CD14-positive monocyte (primary cell): ENCODE data around the gene GJA5. TPM values are rescaled to one million over a fixed set of nuclear protein-coding genes. Genes with fewer than 3 reads are reported as not detected.
"Not testable (repeated sequence)": the region's sequence is repeated elsewhere in the genome, so short reads cannot be mapped to it uniquely, and the experiment has no call there.

Experiments
- DNase-seq, 3 donors: peaks; one replicate each; pipeline ENCODE4 v3.0.0-alpha.2; 2011 to 2022
- H2AFZ ChIP-seq: 2 replicates; pipeline ENCODE4 v1.6.0; 2012; ENCODE audit warnings: mild to moderate bottlenecking, low read depth, low read length, inconsistent platforms; ENCODE audit not compliant: insufficient read depth, poor library complexity, severe bottlenecking
- H3K27ac ChIP-seq, 2 donors: 1 replicate in 1 of 2; 2 replicates in 1 of 2; pipeline ENCODE4 v1.5.1; 2012 to 2013; ENCODE audit warnings: low read length in 2 of 2, control low read depth in 1 of 2, inconsistent platforms in 1 of 2, low read depth in 1 of 2, mild to moderate bottlenecking in 1 of 2
- H3K27me3 ChIP-seq, 2 donors: one replicate each; pipeline versions ENCODE4 v1.6.0 to v1.6.1; 2011 to 2013; ENCODE audit warnings: low read length in 2 of 2; ENCODE audit not compliant: control insufficient read depth in 2 of 2, insufficient read depth in 2 of 2
- H3K36me3 ChIP-seq, 2 donors: replicated peaks in 1 of 2; 1 replicate in 1 of 2; 2 replicates in 1 of 2; pipeline versions ENCODE4 v1.5.1 to v1.6.1; 2012 to 2013; ENCODE audit warnings: low read length in 2 of 2, control low read depth in 1 of 2, inconsistent platforms in 1 of 2, mild to moderate bottlenecking in 1 of 2; ENCODE audit not compliant: insufficient read depth in 2 of 2, control insufficient read depth in 1 of 2
- H3K4me1 ChIP-seq, 2 donors: 1 replicate in 1 of 2; 2 replicates in 1 of 2; pipeline versions ENCODE4 v1.5.1 to v1.6.1; 2012 to 2013; ENCODE audit warnings: low read length in 2 of 2, control low read depth in 1 of 2, inconsistent platforms in 1 of 2, mild to moderate bottlenecking in 1 of 2, moderate library complexity in 1 of 2; ENCODE audit not compliant: insufficient read depth in 2 of 2, control insufficient read depth in 1 of 2
- H3K4me2 ChIP-seq: replicated peaks from 2 replicates; pipeline ENCODE3; 2012; ENCODE audit warnings: low read length, moderate library complexity, mild to moderate bottlenecking; ENCODE audit not compliant: poor library complexity, severe bottlenecking; ENCODE audit errors: extremely low read depth
- H3K4me3 ChIP-seq, 3 experiments: fragments of 200-600 bp in 1 of 3; sonication (generic) in 1 of 3; replicated peaks in 1 of 3; 1 replicate in 2 of 3; 2 replicates in 1 of 3; pipeline ENCODE4 v1.5.1; 2011 to 2013; ENCODE audit warnings: low read length in 3 of 3, mild to moderate bottlenecking in 3 of 3, control low read depth in 2 of 3, low read depth in 2 of 3, inconsistent platforms in 1 of 3, moderate library complexity in 1 of 3
- H3K79me2 ChIP-seq: 2 replicates; pipeline ENCODE4 v1.6.0; 2012; ENCODE audit warnings: mild to moderate bottlenecking, control low read depth, inconsistent platforms, low read length, moderate library complexity; ENCODE audit not compliant: insufficient read depth
- H3K9ac ChIP-seq: 2 replicates; pipeline ENCODE4 v1.6.0; 2017; ENCODE audit warnings: low read length, mild to moderate bottlenecking; ENCODE audit not compliant: insufficient read depth, poor library complexity, severe bottlenecking
- H3K9me3 ChIP-seq, 2 donors: replicated peaks in 1 of 2; 1 replicate in 1 of 2; 2 replicates in 1 of 2; pipeline versions ENCODE4 v1.5.1 to v1.6.1; 2012 to 2013; ENCODE audit warnings: low read length in 2 of 2, control low read depth in 1 of 2; ENCODE audit not compliant: control insufficient read depth in 1 of 2, insufficient read depth in 1 of 2
- H4K20me1 ChIP-seq: 2 replicates; pipeline ENCODE4 v1.6.0; 2012; ENCODE audit warnings: mild to moderate bottlenecking, low read length, control low read depth, moderate library complexity; ENCODE audit not compliant: insufficient read depth
- H3K27ac Mint-ChIP-seq, 7 donors: one replicate each; pipeline ENCODE4 v1.8.0; 2020; ENCODE audit warnings: mild to moderate bottlenecking in 7 of 7, mixed read lengths in 7 of 7, moderate library complexity in 6 of 7, inconsistent platforms in 2 of 7
- H3K27me3 Mint-ChIP-seq, 3 donors: one replicate each; pipeline ENCODE4 v1.8.0; 2021 to 2022; ENCODE audit warnings: low read depth in 3 of 3, mild to moderate bottlenecking in 3 of 3, mixed read lengths in 3 of 3, moderate library complexity in 3 of 3, inconsistent platforms in 1 of 3
- H3K36me3 Mint-ChIP-seq, 2 donors: one replicate each; pipeline ENCODE4 v1.8.0; 2020; ENCODE audit warnings: mixed read lengths in 2 of 2, inconsistent platforms in 1 of 2, mild to moderate bottlenecking in 1 of 2
- H3K4me1 Mint-ChIP-seq: one replicate; pipeline ENCODE4 v1.8.0; 2020; ENCODE audit warnings: mild to moderate bottlenecking, mixed read lengths
- H3K4me3 Mint-ChIP-seq, 2 donors: one replicate each; pipeline ENCODE4 v1.8.0; 2020; ENCODE audit warnings: mild to moderate bottlenecking in 2 of 2, mixed read lengths in 2 of 2, moderate library complexity in 1 of 2
- H3K9me3 Mint-ChIP-seq, 7 donors: one replicate each; pipeline ENCODE4 v1.8.0; 2020 to 2022; ENCODE audit warnings: mixed read lengths in 7 of 7, mild to moderate bottlenecking in 6 of 7, moderate library complexity in 6 of 7, inconsistent platforms in 2 of 7
- WGBS: methylation state at CpG from one replicate; pipeline ENCODE4 v1.1.5; 2013; ENCODE audit warnings: missing lambda C conversion rate; ENCODE audit not compliant: insufficient coverage; 5-methylcytosine and 5-hydroxymethylcytosine counted together
- intact Hi-C, 2 donors: fragments of 100-400 bp; cut with micrococcal nuclease; formaldehyde crosslinking; loops; one replicate each; pipeline versions ENCODE4 v1.15.0 to v1.15.1; 2023
- polyA plus RNA-seq, 3 donors: library from polyadenylated mRNA; depleted of rRNA in 1 of 3; unstranded in 2 of 3; stranded (reverse) in 1 of 3; fragments of 300-500 nt in 2 of 3; fragments of >200 nt in 1 of 3; fragmentation: Illumina TruSeq in 2 of 3; gene quantifications; 1 replicate in 2 of 3; 2 replicates in 1 of 3; pipeline ENCODE4 v1.2.3, GENCODE V29; 2012 to 2021
- TF ChIP-seq, protein P1 (sequence below): fragments of 200-600 bp; IDR thresholded peaks from one replicate; pipeline ENCODE4 v1.8.0; 2022; ENCODE audit warnings: antibody characterized with exemption, mild to moderate bottlenecking

GJA5 gene
- polyA plus RNA-seq, 3 donors, result not detected

DNA sequence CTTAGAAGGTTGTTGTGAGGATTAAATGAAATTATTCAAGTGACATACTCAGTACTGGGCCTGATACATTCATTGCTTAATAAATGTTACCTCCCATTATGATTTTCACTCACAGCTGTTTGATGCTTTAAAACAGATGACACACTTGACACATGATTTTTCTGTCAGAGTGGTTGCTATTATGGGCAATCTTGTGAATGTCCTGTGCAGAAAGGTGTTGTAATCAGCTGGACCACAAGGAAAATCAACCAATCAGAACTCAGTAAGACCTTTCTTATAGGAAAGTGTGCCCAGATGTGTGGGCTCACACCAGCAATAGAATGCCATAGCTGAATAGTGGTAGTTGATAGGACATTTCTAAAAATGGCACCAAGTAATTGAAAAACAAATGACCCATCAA is 23.5 kb downstream of the GJA5 start:
- Histone ChIP-seq H3K79me2 (no peaks in the 10 kb centered on the region), H3K27me3 (no peaks in the 10 kb centered on the region), H3K27ac (no peak overlapping the region), H3K4me2 (no peak overlapping the region), H3K4me1 (no peaks in the 10 kb centered on the region), H4K20me1 (no peaks in the 10 kb centered on the region), H3K4me3 (no peak overlapping the region), H3K36me3 (no peaks in the 10 kb centered on the region), H3K9me3 (no peaks in the 10 kb centered on the region), H3K9ac (no peak overlapping the region), H2AFZ (no peak overlapping the region)
- Mint-ChIP-seq H3K27me3 (peaks cover 2 to 8% (median 5%) of the 10 kb centered on the region in 3 donors), H3K4me3 (no peak overlapping the region), H3K27ac (no peak overlapping the region), H3K36me3 (no peaks in the 10 kb centered on the region), H3K9me3 (peaks cover 0 to 3% (median 0%) of the 10 kb centered on the region in 7 donors), H3K4me1 (no peaks in the 10 kb centered on the region)
- no peak for DNase-seq
- TF ChIP-seq, protein P1, sequence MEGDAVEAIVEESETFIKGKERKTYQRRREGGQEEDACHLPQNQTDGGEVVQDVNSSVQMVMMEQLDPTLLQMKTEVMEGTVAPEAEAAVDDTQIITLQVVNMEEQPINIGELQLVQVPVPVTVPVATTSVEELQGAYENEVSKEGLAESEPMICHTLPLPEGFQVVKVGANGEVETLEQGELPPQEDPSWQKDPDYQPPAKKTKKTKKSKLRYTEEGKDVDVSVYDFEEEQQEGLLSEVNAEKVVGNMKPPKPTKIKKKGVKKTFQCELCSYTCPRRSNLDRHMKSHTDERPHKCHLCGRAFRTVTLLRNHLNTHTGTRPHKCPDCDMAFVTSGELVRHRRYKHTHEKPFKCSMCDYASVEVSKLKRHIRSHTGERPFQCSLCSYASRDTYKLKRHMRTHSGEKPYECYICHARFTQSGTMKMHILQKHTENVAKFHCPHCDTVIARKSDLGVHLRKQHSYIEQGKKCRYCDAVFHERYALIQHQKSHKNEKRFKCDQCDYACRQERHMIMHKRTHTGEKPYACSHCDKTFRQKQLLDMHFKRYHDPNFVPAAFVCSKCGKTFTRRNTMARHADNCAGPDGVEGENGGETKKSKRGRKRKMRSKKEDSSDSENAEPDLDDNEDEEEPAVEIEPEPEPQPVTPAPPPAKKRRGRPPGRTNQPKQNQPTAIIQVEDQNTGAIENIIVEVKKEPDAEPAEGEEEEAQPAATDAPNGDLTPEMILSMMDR, result no peak
- intact Hi-C loops, result no loop called here

DNA sequence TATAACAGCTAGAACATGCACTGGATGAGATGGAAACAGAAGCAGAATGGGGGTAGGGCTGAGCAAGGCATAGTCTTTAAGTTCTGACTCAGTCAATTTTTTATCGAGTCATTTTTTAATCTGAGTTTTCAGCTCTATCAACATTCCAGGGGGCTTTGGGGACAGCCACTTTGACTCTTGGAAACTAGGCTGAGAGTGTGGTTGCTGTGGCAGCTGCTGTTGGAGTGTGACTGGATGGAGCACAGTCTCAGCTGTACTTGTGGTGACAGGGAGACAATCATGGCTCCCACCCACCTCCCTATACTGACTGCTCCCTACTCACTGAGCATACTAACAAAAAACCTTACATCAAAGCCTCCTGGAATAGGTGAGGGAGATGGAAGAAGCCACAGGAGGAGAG is 25.0 kb downstream of the GJA5 start:
- Mint-ChIP-seq H3K27me3 (peaks cover 6 to 12% (median 7%) of the 10 kb centered on the region in 3 donors), H3K27ac (no peak overlapping the region), H3K4me1 (no peaks in the 10 kb centered on the region), H3K4me3 (no peak overlapping the region), H3K36me3 (no peaks in the 10 kb centered on the region), H3K9me3 (peaks cover 0 to 3% (median 0%) of the 10 kb centered on the region in 7 donors)
- Histone ChIP-seq H2AFZ (no peak overlapping the region), H3K36me3 (no peaks in the 10 kb centered on the region), H4K20me1 (no peaks in the 10 kb centered on the region), H3K27me3 (no peaks in the 10 kb centered on the region), H3K4me2 (no peak overlapping the region), H3K4me3 (no peak overlapping the region), H3K79me2 (no peaks in the 10 kb centered on the region), H3K27ac (no peak overlapping the region), H3K9ac (no peak overlapping the region), H3K9me3 (no peaks in the 10 kb centered on the region), H3K4me1 (no peaks in the 10 kb centered on the region)
- intact Hi-C loops, result no loop called here
- DNase-seq, result no peak
- TF ChIP-seq, protein P1, result no peak
- WGBS, result no CpG with 5 or more reads among the region's 1 CpG

DNA sequence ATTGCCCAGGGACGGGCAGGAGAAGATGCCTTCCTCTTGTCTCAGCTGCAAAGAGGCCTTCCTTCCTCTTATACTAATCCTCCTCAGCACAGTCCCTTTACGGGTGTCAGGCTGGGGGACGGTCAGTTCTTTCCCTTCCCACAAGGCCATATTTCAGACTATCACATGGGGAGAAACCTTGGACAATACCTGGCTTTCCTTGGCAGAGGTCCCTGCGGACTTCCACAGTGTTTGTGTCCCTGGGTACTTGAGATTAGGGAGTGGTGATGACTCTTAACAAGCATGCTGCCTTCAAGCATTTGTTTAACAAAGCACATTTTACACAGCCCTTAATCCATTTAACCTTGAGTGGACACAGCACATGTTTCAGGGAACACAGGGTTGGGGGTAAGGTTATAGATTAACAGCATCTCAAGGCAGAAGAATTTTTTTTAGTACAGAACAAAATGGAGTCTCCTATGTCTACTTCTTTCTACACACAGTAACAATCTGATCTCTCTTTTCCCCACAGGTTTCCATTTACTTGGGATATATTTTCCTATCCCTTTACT is 26.0 kb downstream of the GJA5 start:
- H4K20me1 ChIP-seq, DNase-seq, H3K27me3 ChIP-seq, H3K4me1 Mint-ChIP-seq, H3K4me3 Mint-ChIP-seq, H3K4me1 ChIP-seq, H3K4me3 ChIP-seq, H2AFZ ChIP-seq, H3K36me3 Mint-ChIP-seq, H3K9me3 ChIP-seq, H3K79me2 ChIP-seq, H3K27ac Mint-ChIP-seq, H3K9me3 Mint-ChIP-seq, intact Hi-C loops, H3K9ac ChIP-seq, H3K36me3 ChIP-seq, H3K27ac ChIP-seq, H3K4me2 ChIP-seq: not testable (repeated sequence)
- WGBS, result no CpG with 5 or more reads among the region's 4 CpGs
- peaks cover 4 to 10% (median 10%) of the 10 kb centered on the region in 3 donors for H3K27me3 Mint-ChIP-seq
